GM21423 (cell line): ENCODE results near the gene SLC38A5.
A peak's percentile ranks its signal among the peaks of the same experiment; 100 is the strongest.

ENCODE experiments used
- ATAC-seq: cut with Tn5 transposase; IDR thresholded peaks from one replicate; pipeline ENCODE4 v1.9.1; 2021; ENCODE audit warnings: mild to moderate bottlenecking, moderate library complexity; ENCODE audit not compliant: unreplicated experiment

Gene SLC38A5

DNA sequence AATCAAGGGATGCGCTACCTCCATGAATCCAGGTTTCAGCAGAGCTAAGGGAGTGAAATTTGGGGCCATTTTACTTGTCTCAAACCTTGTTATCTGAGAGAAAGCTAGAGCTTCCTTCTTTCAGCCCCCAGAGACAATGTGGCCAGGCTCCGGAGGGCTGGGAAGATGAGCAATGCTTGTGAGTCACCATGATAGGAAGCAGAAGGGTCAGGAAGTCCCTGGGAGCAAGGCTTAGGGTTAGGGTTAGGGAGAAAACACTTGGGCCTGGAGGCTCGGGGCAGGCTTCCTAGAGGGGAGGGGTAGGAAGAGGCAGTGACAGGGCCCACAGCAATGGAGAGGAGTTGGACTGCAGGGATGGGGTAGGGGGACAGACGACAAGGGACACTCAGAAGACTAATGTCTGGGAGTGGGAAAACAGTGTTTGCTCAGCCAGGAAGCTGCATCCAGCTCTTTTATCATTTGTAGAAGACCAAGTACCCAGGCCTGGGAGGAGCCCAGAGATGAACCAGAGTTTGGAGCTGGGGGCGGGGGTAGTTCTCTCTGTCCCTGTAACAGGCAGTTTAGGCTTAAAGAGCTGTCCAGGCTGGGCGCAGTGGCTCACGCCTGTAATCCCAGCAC is 22.3 kb upstream of the SLC38A5 start:
- no peak for ATAC-seq

GRCh38 chrX:48491809-48492208 is 21.7 kb upstream of the SLC38A5 start:
- ATAC-seq, result no peak

DNA sequence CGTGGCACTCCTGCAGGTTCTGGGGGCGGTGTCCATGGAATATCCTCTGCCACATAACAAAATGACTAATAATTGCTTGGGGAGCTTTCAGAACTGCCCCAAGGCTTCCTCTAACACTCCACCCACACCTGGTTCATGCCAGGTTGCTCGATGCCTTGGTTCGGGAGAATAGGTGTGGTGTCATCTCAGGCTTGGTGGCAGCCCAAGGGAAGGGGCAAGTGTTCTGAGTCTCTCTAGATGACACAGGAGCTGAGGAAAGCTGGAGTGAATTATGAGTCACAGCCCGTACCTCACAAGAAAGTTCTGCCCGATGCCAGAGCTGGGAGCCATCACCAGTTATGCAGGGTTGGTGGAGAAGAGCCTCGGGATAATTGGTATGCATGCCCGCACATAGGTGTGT is 20.6 kb upstream of the SLC38A5 start:
- ATAC-seq, result no peak

DNA sequence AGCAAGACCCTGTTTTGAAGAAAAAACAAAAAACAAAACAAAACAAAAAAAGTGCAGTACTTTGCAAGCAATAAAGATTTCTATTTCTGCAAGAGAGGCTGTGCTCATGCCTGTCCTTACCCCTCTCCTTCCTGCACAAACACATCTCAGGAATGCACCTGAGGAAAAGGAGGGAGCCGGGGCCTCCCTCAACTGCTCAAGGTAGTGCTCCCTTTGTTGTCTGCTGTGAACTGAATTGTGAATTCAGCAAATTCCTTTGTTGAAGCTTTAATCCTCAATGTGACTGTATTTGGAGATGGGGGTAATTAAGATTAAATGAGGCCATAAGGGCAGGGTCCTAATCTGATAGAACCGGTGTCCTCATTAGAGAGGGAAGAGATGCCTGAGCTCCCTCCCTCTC is 19.8 kb upstream of the SLC38A5 start:
- no peak for ATAC-seq

- no peak for ATAC-seq
These were observed 19.2 kb upstream of the SLC38A5 start for GRCh38 chrX:48489296-48489695.

DNA sequence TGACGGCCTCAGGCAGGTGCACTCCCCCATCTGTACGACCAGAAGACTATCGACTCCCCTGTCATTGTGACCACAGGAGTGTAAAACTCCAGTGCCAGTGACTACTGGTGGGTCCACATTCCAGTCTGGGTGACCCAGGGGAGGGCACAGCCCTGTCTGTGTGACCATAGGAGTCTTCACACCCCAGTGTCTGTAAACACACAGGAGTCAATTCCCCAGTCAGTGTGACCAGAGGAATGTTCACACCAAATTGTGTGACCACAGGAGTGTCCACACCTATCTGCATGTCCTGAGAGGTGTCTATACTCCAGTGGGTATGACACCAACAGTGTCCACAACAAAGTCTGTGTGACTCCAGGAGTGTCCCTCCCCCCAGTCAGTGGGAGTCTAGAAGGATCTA is 18.0 kb upstream of the SLC38A5 start:
- ATAC-seq, result no peak

GRCh38 chrX:48487362-48487798 is 17.3 kb upstream of the SLC38A5 start:
- ATAC-seq, result no peak

DNA sequence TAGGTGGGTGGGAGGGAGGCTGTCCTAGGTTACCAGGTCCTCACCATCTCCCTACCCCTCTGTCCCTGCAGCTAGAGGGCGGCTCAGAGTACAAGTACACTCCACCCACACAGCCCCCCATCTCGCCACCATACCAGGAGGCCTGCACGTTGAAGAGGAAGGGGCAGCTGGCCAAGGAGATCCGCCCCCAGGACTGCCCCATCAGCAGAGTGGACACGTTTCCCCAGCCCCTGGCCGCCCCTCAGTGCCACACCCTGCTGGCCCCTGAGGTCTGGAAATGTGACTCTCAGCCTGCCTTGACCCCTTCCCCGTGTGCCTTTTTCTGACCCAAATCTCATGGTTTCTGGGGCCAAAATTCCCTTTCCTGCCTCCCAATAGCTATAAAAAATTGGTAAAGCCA is 12.5 kb upstream of the SLC38A5 start:
- no peak for ATAC-seq

DNA sequence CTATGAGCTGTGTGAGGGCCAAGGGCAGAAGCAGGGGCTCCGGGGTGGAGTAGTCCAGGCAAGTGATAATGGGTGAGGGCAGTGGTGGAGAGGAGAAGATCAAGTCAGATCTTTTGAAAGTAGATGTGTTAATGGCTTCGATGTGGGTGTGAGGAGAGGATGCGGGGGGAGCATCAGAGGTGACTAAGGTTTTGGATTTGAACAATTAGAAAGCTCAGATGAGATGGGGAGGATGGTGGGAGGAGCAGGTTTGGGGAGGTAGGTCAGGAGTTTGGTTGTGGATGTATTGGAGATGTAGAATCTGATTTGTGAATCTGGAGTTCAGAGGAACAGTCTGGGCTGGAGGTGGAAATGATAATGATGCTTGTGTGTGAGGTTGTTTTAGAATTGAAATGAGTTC is 10.5 kb upstream of the SLC38A5 start:
- ATAC-seq, result no peak

DNA sequence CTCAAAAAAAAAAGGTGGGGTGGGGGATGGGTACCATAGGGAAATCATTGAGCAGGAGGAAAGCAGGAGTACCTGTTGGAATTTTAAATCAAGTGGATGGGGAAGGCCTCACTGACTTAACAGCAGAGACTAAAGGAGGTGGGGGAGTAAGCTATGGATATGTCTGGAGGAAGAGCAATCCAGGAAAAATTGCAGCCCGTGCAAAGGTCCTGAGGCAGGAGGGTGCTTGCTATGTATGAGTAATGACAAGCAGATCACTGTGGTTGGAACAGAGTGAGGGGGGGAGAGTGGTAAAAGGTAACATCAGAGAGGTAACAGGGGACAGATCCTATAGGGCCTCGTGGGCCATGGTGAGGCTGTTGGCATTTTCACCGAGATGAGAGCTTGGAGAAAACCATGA is 10.1 kb upstream of the SLC38A5 start:
- no peak for ATAC-seq

DNA sequence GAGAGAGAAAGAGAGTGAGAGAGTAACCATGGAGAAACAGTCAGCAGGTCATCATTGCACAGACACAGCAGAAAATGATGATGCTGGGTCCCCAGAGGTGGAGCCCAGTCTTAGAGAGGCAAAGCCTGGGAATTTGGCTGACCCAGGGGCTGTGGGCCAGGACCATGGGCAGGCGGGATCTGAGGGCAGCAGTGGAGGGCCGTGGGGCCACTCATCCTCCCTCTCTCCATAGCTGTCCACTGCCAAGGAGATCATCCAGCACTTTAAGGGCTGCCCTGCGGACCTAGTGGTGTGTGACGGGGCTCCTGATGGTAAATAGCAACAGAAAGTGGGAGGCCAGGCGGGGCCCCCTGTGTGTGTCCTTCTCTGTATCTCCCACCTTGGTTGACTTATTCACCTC is 8.7 kb upstream of the SLC38A5 start:
- ATAC-seq, result no peak

DNA sequence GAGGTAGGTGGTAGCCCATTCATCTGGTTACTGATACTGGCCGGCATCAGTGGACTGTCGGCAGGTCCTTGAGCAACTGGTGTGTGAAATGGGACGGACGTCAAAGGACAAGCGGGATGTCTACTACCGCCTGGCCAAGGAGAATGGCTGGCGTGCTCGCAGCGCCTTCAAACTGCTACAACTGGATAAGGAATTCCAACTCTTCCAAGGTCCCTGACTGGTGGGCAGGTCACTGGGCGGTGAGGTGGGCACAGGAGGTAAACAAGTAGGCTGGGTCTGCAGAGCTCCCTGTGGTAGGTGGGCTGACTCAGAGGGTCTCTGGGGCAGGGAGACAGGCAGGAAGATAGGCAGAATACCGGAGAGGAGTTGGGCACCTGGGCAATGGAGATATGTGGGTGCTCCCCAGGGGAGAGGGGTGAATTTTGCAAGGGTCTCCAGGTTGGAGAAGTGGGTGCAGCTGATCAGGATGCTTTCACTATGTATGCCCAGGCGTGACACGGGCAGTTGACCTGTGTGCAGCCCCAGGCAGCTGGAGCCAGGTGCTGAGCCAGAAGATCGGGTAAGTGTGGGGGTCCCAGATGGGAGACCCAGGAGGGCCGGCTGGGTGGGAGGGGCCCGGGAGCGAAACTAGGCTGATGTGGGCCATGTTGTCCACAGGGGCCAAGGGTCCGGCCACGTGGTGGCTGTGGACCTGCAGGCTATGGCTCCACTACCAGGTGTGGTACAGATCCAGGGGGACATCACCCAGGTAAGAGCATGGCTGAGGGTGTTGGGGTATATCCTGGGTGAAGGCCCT is 8.1 kb upstream of the SLC38A5 start:
- no peak for ATAC-seq

- no peak for ATAC-seq
These were observed 6.9 kb upstream of the SLC38A5 start for GRCh38 chrX:48476919-48477318.

DNA sequence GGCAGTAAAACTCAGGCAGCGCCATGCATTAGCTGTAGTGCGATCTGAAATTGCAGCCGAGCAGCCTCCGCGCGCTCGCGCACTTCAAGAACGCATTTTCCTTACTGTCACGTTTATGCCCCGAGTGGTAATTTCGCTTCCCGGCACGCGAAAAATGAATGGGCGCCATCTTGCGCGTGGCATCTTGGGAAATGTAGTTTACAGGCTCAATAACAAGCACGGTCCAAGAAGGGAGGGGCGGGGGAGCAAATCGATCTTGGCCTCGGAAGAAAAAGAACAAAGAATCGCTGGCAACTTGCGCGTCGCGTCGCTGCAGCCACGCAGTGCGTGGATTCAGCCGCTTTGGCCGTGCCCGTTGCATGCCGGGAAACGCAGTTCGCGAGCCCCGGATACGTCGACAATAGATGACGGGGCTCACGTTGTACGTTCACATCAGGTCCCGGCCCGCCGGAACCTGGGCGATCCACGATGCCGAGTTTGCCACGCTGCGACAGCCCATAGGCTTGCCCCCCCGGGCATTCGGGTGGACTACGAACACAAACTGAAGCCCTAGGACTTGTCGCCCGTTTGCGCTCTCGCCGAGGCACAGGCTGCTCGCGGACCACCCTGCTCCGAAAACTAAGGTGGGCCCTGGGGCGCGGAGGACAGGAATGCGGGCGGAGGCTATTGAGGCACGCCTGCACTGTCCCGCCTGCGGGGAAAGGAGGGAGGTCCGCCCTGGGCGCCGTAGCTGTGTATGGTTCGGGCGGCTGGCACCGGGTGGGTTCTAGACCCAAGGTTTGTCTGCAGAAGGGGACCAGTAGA is 5.9 kb upstream of the SLC38A5 start, which contains the start of gene FTSJ1:
Gene FTSJ1, plus strand, starts transcription at position 426 of the 804 bp plus-strand sequence. CDS start 1,849 bp downstream, outside the sequence.
- peak; percentile 85 for ATAC-seq

GRCh38 chrX:48475296-48475695 is 5.2 kb upstream of the SLC38A5 start:
- ATAC-seq, result no peak

DNA sequence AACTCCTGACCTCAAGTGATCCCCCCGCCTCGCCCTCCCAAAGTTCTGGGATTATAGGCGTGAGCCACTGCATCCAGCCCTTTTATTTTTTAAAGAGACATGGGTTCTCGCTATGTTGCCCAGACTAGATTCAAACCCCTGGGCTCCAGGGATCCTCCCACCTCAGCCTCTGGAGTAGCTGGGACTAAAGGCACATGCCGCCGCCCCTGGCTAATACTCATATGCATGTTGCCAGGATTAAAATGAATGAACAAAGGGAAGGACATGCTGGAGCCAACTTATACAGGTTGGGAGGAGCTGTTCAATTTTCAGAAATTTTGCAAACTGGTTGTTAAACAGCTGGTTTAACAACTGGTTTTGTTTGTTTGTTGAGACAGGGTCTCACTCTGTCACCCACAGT is 4.5 kb upstream of the SLC38A5 start:
- no peak for ATAC-seq

DNA sequence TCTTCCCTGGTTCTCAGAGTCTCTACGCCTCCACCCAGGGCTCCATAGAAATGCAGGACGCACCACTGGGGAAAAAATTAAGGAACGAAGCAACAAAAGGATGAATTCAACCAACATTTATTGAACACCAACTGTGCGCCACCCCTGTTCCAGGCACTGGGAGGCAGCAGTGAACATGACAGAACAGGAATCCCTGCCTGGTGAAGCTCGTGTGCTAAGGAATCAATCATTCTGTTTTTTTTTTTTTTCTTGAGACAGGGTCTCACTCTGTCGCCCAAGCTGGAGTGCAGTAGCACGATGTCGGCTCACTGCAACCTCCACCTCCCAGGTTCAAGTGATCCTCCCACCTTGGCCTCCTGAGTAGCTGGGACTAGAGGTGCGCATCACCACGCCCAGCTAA is 4.1 kb upstream of the SLC38A5 start:
- no peak for ATAC-seq

DNA sequence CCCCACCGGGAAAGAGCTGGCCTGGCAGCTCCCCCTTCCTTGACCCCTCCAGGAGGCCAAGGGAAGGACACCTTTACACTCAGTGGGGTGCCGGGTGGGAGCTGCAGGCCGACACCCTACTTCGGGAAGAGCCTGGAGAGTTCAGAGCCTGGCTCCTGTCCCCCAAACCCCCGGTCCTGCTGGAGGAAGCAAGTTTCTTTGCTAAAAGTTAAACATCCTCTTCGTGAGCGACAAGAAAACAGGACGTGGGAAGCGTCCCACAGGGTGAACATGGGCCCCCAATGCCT is 3.6 kb upstream of the SLC38A5 start:
- no peak for ATAC-seq

DNA sequence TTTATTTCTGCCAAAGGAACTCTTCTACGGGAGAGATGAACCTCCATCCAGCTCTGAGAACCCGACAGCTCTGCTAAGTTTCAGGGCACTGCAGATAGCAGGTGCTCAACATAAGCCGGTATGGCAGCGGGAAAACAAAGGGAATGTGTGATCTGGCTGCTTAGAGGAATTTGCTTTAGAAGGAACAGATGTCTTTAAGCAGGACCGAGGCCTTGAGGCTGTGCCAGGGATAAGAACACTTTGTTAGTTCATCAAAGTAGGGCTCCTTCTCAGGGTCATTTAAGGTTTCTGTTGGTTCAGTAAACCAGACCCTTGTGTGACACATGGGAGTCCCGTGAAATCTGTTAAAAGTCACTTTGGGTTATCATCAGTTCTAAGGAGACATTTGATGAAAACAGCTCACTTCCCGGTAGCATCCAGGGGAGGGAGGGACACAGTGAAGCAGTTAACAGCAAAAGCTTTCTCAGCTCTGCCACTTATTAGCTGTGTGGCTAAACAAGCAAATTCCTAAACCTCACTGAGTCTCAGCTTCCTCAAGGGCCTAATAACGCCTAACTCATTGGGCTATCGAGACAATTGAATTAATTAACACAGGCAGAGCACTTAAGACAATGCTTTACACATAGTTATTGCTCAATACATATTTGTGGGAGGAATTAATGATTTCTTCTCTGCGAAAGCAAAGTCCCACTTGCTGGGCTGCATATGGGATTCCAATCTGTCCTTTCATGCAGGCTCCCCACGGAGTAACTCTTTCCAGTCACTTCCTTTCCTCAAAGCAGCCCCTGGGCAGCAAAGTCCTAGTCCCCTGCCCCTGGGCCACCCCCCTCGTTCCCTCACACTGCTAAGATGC is 3.0 kb upstream of the SLC38A5 start:
- no peak for ATAC-seq

- no peak for ATAC-seq
These were observed 2.2 kb upstream of the SLC38A5 start for GRCh38 chrX:48472225-48472624.

DNA sequence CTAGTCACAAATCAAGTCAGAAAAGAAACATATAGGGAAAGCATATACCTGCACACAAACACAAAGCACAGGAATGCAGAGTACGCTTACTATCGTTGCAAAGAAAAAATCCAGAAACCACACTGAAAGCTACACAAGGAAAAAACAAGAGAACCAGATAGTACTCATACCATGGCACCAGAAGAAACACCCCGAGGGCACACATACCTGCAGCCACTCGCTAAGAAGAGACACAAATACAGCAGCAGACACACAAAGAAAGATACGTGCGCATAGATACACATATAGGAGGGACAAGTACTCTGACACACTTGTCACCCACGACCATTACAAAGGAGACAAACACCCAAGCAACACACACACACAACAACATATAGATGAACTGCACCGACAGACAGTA is 1.4 kb upstream of the SLC38A5 start:
- ATAC-seq, result no peak
